GM12873 (cell line): ENCODE results near the gene PDCD1LG2.

Source experiments
- CTCF ChIP-seq: IDR thresholded peaks from 2 replicates; pipeline ENCODE4 v1.5.1; 2012; ENCODE audit warnings: low read depth, mild to moderate bottlenecking, moderate library complexity, low read length, control low read depth; ENCODE audit not compliant: insufficient read depth; ENCODE audit errors: missing control alignments

PDCD1LG2 gene

GRCh38 chr9:5479994-5480694, 30.2 kb upstream of the PDCD1LG2 start:
- TF ChIP-seq CTCF: no peak

GRCh38 chr9:5480919-5481318, 29.4 kb upstream of the PDCD1LG2 start:
- no peak for TF ChIP-seq CTCF

- TF ChIP-seq CTCF: no peak
Measured at GRCh38 chr9:5481322-5482040, 28.9 kb upstream of the PDCD1LG2 start.

- no peak for TF ChIP-seq CTCF
Measured at GRCh38 chr9:5482194-5482593, 28.1 kb upstream of the PDCD1LG2 start.

- no peak for TF ChIP-seq CTCF
Measured at GRCh38 chr9:5483306-5483705, 27.0 kb upstream of the PDCD1LG2 start.

- TF ChIP-seq CTCF: no peak
Measured at GRCh38 chr9:5485378-5486085, 24.8 kb upstream of the PDCD1LG2 start.

- TF ChIP-seq CTCF: no peak
Measured at GRCh38 chr9:5486988-5487387, 23.3 kb upstream of the PDCD1LG2 start.
